ENCODE measurements around the gene TMEM178B.
"Not testable (repeated sequence)": the region's sequence is repeated elsewhere in the genome, so short reads cannot be mapped to it uniquely, and the experiment has no call there.

The TMEM178B gene

DNA sequence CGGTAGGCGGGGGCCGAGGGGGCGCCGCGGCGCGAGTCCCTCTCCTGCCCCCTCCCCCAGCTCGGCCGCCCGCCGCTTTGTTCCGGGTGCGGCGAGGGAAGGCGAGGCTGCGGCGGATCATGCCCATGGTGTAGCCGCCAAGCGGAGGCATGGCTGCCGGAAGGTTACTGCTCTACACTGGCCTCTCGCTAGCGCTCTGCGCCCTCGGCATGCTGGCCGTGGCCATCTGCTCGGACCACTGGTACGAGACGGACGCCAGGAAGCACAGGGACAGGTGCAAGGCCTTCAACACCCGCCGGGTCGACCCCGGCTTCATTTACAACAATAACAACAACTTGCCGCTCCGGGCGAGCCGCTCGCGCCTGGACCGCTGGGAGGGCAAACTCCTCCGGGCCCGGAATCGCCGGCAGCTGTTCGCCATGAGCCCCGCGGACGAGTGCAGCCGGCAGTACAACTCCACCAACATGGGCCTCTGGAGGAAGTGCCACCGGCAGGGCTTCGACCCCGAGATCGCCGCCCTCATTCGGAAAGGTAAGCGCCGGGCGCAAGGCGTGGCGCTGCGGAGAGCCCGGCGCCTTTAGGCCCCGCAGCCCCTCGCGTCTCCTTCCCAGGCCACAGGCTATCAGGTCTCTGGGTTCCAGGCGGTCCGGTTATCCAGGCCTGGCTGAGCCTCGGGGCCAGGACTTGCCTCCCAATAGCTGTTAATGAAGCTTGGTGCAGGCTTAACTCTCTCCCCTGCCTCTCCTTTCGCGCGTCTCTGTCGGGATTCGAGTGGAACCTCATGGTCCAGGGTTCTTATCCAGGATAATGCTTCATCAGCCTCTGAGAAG is 513 bp downstream of the TMEM178B start:
- DNase-seq (ENCODE audit: low read depth in 3 of 3, low spot score in 1 of 3), result no peak

DNA sequence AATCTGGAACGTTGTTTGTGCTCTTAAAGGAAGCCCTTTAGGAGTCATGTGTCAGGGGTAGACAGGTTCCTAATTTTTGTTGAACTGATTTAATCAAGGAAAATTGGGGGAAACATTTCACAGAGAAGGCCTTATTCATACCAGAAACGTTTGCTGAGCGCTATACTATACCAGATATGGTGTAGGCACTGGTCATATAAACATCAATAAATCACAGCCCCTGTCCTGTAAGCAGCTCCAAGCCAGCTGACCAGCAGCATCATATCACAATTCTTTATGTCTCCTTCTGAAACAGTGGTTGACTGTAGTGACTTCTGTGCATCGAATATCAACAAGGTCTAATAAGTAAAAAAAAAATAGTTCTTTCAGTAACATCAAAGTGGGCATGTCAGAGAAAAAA is 1.1 kb downstream of the TMEM178B start:
- no peak for DNase-seq (ENCODE audit: low read depth in 3 of 3, low spot score in 1 of 3)

DNA sequence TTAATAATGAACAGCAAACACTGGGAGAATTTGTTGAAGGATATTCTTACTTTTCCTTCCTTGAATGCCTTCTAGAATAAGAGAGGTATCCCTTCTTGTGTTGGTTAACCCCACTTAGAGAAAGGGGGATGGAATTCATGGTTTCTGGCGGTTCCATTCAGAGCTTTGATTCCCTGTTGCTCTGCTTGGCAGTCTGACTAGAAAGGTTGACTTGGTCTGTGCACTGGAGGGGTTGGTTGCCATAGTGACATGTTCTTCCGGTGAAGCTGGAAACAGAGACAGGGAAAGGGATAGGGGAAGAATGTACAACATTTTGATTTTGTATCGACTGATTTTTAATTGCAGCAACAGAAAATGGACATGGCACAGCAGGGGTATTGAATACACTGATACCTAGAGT is 2.5 kb downstream of the TMEM178B start:
- no peak for DNase-seq (ENCODE audit: low read depth in 3 of 3, low spot score in 1 of 3)

DNA sequence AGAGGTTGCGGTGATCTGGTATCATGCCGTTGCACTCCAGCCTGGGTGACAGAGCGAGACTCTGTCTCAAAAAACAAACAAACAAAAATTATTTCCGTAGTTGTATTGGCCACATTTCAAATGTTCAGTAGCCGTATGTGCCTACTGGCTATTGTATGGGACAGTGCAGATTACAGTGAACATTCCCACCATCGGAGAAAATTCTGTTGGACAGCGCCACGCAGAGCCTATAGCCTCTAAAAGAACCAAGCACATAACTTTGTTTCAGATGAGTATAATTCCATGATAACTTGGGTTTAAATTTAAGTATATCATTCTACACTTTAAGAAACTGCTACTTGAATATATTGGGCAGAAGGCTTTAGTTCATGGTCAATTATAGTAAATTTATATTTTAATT is 5.4 kb downstream of the TMEM178B start:
- no peak for DNase-seq (ENCODE audit: low read depth in 3 of 3, low spot score in 1 of 3)

DNA sequence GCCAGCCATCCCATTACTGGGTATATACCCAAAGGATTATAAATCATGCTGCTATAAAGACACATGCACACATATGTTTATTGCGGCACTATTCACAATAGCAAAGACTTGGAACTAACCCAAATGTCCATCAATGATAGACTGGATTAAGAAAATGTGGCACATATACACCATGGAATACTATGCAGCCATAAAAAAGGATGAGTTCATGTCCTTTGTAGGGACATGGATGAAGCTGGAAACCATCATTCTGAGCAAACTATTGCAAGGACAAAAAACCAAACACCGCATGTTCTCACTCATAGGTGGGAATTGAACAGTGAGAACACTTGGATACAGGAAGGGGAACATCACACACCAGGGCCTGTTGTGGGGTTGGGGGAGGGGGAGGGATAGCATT is 15.6 kb downstream of the TMEM178B start:
- DNase-seq (ENCODE audit: low read depth in 3 of 3, low spot score in 1 of 3), result not testable (repeated sequence)

DNA sequence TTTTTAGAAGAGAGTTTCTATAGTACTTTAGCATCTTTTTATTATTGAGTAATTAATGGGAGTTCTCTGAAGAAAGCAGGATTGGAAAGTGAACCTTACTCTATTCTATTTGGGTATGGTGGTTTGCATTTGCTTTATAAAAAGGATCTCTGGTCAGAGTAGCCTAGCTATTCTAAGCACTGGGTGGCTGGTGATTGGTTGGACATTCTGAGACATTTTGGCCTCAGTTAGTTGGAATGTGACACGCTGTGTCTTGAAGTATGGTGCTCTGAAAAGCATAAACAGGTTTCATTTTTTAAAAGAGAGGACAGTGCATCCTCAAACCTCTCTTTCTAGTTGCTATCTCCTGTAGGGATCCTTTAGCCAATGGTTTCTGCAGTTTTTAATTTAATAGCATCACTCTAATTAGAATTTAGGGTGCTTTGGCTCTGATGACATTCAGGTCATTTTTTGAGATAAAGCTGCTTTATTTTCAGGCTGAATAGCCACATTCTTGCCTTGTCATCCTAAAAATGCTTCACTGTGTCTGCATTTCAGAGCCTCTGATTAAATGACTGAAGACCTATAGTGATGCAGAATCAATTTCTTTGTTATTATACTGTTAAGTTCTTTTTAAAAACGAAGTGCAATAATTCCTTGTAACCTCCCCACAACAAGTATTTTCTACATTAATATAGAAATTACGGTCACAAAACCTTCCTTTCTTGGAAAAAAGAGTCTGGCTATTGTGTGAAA is 20.6 kb downstream of the TMEM178B start:
- DNase-seq (ENCODE audit: low read depth in 3 of 3, low spot score in 1 of 3), result no peak

DNA sequence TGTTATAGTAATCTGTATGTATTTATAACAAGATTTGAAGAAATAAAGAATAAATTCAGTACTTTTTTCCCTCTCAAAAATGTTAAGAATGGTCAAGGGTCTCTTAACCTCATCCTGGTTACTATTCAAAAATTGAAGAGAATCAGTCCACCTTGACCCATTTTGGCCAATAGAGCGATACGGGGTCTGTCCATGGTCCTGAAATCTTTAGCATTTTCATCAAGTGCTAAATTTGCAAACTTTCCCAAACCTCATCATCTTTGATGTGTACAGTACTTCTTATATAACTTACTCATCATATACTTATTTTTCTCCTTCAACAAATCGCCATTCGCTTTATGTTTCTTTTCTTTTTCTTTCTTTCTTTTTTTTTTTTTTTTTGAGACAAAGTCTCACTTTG is 23.6 kb downstream of the TMEM178B start:
- no peak for DNase-seq (ENCODE audit: low read depth in 3 of 3, low spot score in 1 of 3)

DNA sequence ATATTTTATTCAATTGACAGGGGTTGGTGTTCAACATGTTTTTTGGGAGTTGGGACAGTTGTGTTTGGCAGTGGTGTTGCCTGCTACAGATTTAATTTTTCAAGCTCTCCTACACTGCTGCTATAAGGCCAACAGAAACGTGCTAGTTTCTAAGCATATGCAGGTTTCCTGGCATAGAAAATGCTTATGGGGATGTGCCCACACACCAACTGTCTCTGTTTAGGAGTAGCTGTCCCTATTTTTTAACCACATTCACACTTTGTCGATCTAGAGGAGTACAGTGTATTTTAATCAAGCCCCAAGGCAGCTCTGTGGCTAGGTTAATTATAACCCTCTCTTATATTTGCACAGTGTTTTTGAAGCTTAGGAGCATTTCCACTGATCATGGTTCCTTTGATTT is 28.6 kb downstream of the TMEM178B start:
- no peak for DNase-seq (ENCODE audit: low read depth in 3 of 3, low spot score in 1 of 3)

DNA sequence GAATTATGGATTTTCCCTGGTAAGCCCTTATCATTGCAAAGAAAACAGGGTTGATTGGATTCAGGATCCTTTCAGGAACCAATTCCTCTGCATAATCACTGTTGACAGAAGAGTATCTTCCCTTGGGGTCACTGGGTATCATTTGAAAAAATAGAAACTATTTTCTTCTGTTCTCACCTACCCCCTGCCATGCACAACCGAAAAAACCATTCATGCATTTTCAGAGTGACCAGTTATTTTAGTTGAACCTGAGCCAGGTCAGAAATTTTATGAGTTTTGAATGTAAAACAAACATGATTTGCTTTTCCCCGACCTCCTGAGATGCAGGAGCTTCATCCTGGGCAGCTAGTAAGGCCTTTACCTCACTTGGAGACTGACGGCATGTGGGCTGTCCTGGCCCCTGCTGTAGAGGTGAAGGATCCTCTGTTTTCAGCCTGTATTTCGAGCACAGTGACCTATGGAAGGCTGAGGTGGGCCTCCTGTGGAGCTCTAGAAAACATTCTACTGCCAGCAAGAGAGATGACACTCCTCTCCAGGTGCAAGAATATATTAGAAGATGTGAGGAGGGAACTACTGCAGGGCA is 30.1 kb downstream of the TMEM178B start:
- DNase-seq (ENCODE audit: low read depth in 3 of 3, low spot score in 1 of 3), result no peak

DNA sequence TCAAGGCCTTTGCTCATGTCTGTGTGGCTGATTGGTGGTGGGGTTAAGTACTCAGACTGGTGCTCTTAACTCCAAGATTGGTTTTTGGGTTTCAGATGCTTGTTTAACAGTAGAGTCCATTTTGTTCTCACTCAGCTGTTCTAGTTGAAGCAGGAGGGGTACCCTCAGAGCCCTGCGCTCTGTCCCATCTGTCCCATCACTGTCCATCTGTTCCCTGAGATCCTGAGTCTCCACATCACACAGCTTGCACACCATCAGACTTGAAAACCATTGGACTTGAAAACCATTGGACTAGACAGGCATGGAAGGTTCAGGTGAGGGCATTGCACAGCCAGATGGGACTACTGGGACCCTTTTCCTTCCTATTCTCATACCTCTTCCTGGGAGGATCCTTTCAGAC is 39.3 kb downstream of the TMEM178B start:
- no peak for DNase-seq (ENCODE audit: low read depth in 3 of 3, low spot score in 1 of 3)

DNA sequence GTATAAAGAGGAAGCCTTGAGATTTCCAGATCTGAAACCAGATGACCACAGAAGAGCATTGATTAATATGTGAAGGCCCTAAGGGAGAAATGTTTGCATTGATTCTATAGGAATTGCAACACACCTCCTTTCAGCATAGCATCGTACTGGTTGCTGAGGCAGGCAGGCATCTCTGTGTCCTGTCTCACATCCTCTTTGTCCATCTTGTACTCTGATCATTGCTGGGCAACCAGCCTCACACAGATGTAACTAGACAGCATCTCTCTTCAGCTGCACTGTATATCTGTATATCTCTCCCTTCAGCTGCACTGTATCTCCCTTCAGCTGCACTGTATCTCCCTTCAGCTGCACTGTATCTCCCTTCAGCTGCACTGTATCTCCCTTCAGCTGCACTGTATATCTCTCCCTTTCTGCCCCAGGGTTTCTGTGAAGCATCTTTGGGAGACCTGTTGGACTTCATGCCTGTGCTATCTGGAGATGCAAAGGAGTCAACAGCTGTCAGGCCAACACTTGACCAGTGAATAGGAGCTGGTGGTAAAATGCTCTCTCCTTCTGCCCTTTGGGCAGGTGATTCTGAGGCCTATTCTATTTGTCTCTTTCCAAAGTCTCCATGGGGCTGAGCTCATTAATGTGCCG is 40.3 kb downstream of the TMEM178B start:
- DNase-seq (ENCODE audit: low read depth in 3 of 3, low spot score in 1 of 3), result no peak

DNA sequence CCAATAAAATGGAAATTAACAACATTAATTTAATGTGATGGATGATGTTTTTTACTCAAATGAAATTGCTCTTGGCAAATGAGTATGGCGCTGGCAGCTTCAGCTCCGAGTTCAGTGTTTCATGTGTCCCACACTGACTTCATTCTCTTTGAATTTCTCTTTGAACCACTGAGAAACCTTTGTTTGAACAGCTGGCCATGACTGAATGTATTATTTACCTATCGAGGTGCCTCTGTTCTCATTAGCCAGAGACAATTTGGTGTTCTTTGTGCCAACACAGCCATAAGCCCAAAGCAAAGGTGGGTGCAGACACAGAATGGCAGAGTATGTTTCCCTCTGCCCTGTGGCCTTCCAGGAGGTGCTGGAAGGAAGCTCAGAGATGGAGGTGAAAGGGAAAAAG is 42.1 kb downstream of the TMEM178B start:
- no peak for DNase-seq (ENCODE audit: low read depth in 3 of 3, low spot score in 1 of 3)

DNA sequence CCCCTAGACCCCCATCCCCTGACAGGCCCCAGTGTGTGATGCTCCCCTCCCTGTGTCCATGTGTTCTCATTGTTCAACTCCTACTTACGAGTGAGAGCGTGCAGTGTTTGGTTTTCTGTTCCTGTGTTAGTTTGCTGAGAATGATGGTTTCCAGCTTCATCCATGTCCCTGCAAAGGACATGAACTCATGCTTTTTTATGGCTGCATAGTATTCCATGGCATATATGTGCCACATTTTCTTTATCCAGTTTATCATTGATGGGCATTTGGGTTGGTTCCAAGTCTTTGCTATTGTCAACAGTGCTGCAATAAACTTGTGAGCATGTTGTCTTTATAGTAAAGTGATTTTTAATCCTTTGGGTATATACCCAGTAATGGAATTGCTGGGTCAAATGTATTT is 42.8 kb downstream of the TMEM178B start:
- not testable (repeated sequence) for DNase-seq (ENCODE audit: low read depth in 3 of 3, low spot score in 1 of 3)

DNA sequence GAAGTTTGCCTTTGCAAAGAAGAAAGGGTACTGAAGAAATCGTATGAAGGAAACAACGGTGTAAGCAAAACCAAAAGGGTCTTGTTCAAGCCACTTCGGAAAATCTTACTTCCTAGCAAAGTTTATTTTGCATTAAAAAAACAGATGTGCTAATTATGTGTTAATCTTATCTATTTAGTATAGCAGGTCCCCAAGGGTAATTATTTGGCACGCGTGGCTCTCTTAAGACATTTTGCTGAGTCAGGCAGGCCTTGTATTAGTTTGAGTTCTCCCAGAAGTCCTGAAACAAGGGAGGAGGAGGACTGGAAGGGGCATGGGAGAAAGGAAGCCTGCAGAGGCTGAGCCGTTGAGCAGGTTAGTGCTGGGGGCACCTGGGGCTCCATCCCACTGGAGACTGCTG is 44.9 kb downstream of the TMEM178B start:
- no peak for DNase-seq (ENCODE audit: low read depth in 3 of 3, low spot score in 1 of 3)

DNA sequence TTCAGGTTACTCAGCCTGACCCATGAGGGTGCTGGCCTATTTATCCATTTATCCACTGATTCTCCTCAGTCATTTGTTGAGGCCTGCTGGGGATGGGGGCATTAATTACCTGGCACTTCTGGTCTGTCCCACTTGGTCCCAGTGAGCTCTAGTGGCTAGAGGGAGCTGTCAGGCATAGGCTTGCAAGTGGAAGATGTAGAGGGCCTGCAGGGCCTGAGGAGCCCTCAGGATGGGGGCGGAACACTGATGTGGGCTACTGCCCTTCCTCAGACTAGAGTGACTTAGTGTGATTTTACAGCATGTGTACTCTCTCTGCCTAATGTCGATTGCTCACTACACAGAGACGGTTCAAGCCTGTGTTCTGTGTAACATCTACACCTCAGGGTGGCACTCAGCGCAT is 45.3 kb downstream of the TMEM178B start:
- DNase-seq (ENCODE audit: low read depth in 3 of 3, low spot score in 1 of 3), result no peak

DNA sequence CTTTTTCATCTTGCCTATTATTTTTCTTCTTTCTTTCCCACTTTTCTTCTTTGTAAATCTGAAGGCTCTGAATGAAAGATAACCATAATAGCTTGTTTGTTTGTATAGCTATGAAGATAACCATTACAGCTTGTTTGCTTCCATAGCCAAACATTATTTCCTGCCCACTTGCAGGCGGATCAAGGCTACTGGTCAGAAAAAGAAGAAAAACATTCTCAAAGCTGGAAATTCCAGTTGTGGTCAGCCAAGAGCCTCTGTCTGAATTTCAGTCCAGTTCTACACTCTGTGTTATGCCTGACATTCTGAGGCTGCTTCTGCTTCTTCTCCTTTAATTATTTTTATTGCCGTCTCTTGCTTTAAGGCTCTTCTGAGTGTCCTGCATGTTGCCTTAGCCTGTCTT is 48.9 kb downstream of the TMEM178B start:
- no peak for DNase-seq (ENCODE audit: low read depth in 3 of 3, low spot score in 1 of 3)

DNA sequence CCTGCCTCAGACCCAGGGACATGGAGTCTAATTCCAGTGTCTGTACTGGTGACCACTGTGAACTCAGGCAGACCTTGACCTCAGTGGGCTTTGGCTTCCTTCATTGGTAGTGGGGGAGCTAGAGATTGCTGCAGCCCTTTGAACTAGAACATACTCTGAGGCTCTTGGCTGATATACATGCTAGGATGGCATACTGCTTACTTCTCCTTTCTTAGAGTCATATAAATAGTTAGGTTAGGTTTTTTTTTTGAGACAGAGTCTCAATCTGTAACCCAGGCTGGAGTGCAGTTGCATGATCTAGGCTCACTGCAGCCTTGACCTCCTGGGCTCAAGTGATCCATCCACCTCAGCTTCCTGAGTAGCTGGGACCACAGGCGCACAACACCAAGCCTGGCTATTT is 49.7 kb downstream of the TMEM178B start:
- no peak for DNase-seq (ENCODE audit: low read depth in 3 of 3, low spot score in 1 of 3)

DNA sequence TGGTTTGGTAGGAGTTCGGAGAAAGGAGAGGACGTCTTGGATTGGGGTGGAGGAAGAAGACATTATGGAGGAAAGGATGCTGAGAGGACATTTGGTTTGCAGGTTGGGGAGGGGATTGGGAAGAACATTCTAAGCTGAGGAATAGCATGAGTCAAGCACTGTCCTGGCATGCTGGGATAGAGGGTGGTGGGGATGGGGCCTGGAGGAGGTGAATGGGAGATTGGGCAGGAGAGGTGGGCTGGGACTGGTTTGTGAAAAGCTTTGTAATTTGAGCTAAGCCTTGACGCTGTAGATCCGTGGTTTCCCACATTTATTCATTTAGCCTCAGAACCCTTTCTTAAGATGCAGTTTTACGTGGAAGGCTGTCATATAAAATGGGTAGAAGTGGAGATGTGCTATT is 52.2 kb downstream of the TMEM178B start:
- no peak for DNase-seq (ENCODE audit: low read depth in 3 of 3, low spot score in 1 of 3)

DNA sequence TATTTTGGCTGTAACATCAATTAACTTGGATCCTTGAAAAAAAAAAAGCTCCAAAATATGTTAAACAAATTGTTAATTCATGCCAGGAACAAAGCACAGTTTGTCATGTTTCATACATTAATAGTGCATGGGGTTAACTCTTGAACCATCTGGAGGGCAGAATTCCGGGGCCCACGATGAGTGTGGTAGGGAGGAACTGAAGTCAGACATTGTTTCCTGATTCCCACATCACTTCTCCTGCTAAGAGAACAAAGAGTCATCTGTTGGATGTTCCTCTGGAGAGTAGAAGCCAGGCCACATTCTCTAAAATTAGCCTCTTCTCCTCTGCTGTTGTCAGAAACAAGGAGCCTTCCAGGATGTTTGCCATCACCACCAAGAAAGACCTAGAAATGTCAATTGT is 54.6 kb downstream of the TMEM178B start:
- DNase-seq (ENCODE audit: low read depth in 3 of 3, low spot score in 1 of 3), result no peak

DNA sequence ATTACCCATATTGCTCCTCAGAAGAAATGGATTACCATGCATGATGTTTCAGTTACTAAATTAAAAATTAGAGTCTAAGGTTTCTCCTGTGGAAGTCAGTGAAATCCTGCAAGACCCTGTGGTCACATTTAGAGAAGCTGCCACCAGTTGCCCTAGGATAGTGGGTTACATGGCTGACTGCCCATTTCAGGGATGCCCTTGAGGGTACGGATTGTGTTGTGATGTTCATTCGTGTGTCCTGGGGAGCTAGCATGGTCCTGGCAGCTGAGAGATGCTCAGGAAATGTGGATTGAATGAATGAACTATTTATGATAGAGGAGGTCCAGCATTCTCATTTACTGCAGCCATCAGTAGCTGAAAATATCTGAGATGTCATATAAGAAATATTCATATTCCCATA is 55.1 kb downstream of the TMEM178B start:
- no peak for DNase-seq (ENCODE audit: low read depth in 3 of 3, low spot score in 1 of 3)

DNA sequence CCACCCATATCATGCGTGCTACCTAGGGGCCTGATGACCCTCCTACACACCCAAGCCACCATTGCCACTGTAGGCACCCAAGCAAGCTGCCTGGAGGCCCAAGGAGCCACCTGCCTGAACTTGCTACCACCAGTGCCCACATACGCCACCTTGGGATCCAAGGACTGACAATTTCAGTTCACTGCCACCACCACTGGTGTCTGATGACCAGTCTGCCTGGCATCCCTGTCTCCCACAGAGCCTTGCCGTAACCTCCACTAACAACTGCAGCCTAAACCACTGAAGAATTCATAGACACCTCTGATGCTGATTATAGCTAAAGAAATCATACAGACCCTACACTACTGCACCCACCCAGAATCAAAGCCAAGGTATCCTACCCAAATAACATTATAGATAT is 58.8 kb downstream of the TMEM178B start:
- DNase-seq (ENCODE audit: low read depth in 3 of 3, low spot score in 1 of 3), result no peak

DNA sequence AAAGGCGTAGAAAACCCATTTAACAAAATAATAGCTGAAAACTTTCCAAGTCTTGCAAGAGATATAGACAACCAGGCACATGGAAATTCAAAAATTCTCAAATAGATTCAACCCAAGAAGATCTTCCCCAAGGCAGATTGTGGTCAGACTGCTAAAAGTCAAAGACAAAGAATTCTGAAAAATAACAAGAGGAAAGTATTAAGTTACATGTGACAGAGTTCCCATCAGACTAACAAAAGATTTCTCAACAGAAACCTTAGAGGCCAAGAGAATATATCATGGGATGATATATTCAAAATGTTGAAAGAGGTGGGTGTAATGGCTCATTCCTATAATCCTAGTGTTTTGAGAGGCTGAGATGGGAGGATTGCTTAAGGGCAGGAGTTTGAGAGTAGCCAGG is 59.8 kb downstream of the TMEM178B start:
- DNase-seq (ENCODE audit: low read depth in 3 of 3, low spot score in 1 of 3), result no peak

Measured in stimulated activated CD4-positive, alpha-beta T cell treated with anti-CD3 and anti-CD28 coated beads, TNF-alpha, amount 100 ng/mL, for 1 hour (primary cell).